Neuronal stem cell (in vitro differentiated cells): Measurements from ENCODE around the gene DAND5.

Source experiments
- DNase-seq: peaks from one replicate; pipeline ENCODE4 v3.0.0-alpha.2; 2013; ENCODE audit warnings: low spot score
- H2AFZ ChIP-seq: one replicate; pipeline ENCODE4 v1.6.1; 2013; ENCODE audit warnings: mild to moderate bottlenecking, low read length, inconsistent platforms
- H2AK5ac ChIP-seq: 2 replicates; pipeline ENCODE4 v1.6.1; 2013; ENCODE audit warnings: low read depth, mild to moderate bottlenecking, inconsistent platforms, low read length, moderate library complexity, mixed read lengths
- H2BK120ac ChIP-seq: 2 replicates; pipeline ENCODE4 v1.6.1; 2013; ENCODE audit warnings: low read depth, mild to moderate bottlenecking, inconsistent platforms, low read length, moderate library complexity, mixed read lengths
- H2BK12ac ChIP-seq: one replicate; pipeline ENCODE4 v1.6.1; 2013; ENCODE audit warnings: low read length, inconsistent platforms
- H2BK15ac ChIP-seq: 2 replicates; pipeline ENCODE4 v1.6.1; 2013; ENCODE audit warnings: mild to moderate bottlenecking, low read length, inconsistent platforms, mixed read lengths
- H2BK5ac ChIP-seq: one replicate; pipeline ENCODE4 v1.6.1; 2013; ENCODE audit warnings: inconsistent platforms, mild to moderate bottlenecking, low read length, moderate library complexity
- H3K14ac ChIP-seq: one replicate; pipeline ENCODE4 v1.6.1; 2013; ENCODE audit warnings: low read length, inconsistent platforms
- H3K18ac ChIP-seq: 2 replicates; pipeline ENCODE4 v1.6.1; 2013; ENCODE audit warnings: low read length, inconsistent platforms
- H3K23ac ChIP-seq: 2 replicates; pipeline ENCODE4 v1.6.1; 2013; ENCODE audit warnings: low read depth, mild to moderate bottlenecking, mixed read lengths, low read length, inconsistent platforms; ENCODE audit not compliant: poor library complexity
- H3K27ac ChIP-seq: replicated peaks from 3 replicates; pipeline ENCODE4 v1.5.1; 2013; ENCODE audit warnings: low read length, inconsistent platforms
- H3K27me3 ChIP-seq, 3 experiments: 2 replicates each; pipeline ENCODE4 v1.6.1; 2013; ENCODE audit warnings: low read length in 3 of 3, mild to moderate bottlenecking in 2 of 3, inconsistent platforms in 1 of 3, low read depth in 1 of 3, mixed read lengths in 1 of 3, moderate library complexity in 1 of 3; ENCODE audit not compliant: control insufficient read depth in 3 of 3, insufficient read depth in 3 of 3
- H3K36me3 ChIP-seq, 2 donors: replicated peaks in 1 of 2; 2 replicates each; pipeline ENCODE4 v1.6.1; 2013; ENCODE audit warnings: low read length in 2 of 2; ENCODE audit not compliant: control insufficient read depth in 2 of 2, insufficient read depth in 2 of 2
- H3K4ac ChIP-seq: 2 replicates; pipeline ENCODE4 v1.6.1; 2013; ENCODE audit warnings: inconsistent platforms, mild to moderate bottlenecking, low read length, moderate library complexity
- H3K4me1 ChIP-seq, 2 donors: 1 replicate in 1 of 2; 2 replicates in 1 of 2; pipeline ENCODE4 v1.6.1; 2013; ENCODE audit warnings: low read length in 2 of 2, low read depth in 1 of 2; ENCODE audit not compliant: control insufficient read depth in 2 of 2, insufficient read depth in 1 of 2
- H3K4me2 ChIP-seq: one replicate; pipeline ENCODE4 v1.6.1; 2013; ENCODE audit warnings: mild to moderate bottlenecking, low read length, inconsistent platforms; ENCODE audit not compliant: insufficient read depth, poor library complexity, severe bottlenecking
- H3K4me3 ChIP-seq, 2 donors: 2 replicates each; pipeline ENCODE4 v1.5.1; 2013; ENCODE audit warnings: low read length in 2 of 2, mild to moderate bottlenecking in 2 of 2, inconsistent platforms in 1 of 2, moderate library complexity in 1 of 2
- H3K79me1 ChIP-seq: one replicate; pipeline ENCODE4 v1.6.1; 2013; ENCODE audit warnings: low read depth, mild to moderate bottlenecking, inconsistent platforms, low read length, moderate library complexity
- H3K9ac ChIP-seq: one replicate; pipeline ENCODE4 v1.6.1; 2013; ENCODE audit warnings: mild to moderate bottlenecking, low read depth, low read length, inconsistent platforms; ENCODE audit not compliant: poor library complexity
- H3K9me3 ChIP-seq, 2 donors: replicated peaks in 1 of 2; 2 replicates each; pipeline versions ENCODE3 to v1.6.1; 2013; ENCODE audit warnings: low read length in 2 of 2, mild to moderate bottlenecking in 2 of 2, inconsistent platforms in 1 of 2, low read depth in 1 of 2, mixed read lengths in 1 of 2, moderate library complexity in 1 of 2; ENCODE audit not compliant: control insufficient read depth in 2 of 2, insufficient read depth in 1 of 2
- H4K8ac ChIP-seq: one replicate; pipeline ENCODE4 v1.6.1; 2013; ENCODE audit warnings: low read depth, mild to moderate bottlenecking, inconsistent platforms, low read length, moderate library complexity
- H4K91ac ChIP-seq: one replicate; pipeline ENCODE4 v1.6.1; 2013; ENCODE audit warnings: low read length, low read depth, mild to moderate bottlenecking, inconsistent platforms; ENCODE audit not compliant: poor library complexity
- WGBS, 2 donors: extraction: QIAGEN DNeasy Blood & Tissue Kit; methylation state at CpG; one replicate each; pipeline ENCODE4 v1.1.7; 2013; ENCODE audit warnings: missing lambda C conversion rate in 2 of 2, mixed read lengths in 1 of 2; ENCODE audit not compliant: insufficient read length in 2 of 2, insufficient replicate concordance in 1 of 2; ENCODE audit errors: extremely low coverage in 2 of 2; 5-methylcytosine and 5-hydroxymethylcytosine counted together

The DAND5 gene

GRCh38 chr19:12983542-12984142 lies 14.3 kb downstream of the DAND5 start:
- no peak overlapping the region for H2BK12ac ChIP-seq
- H3K4me1 ChIP-seq = peaks cover 3 to 15% of the 10 kb centered on the region in 2 donors
- H3K4ac ChIP-seq = no peak overlapping the region
- H4K8ac ChIP-seq = no peak overlapping the region
- peaks cover 0 to 68% (median 44%) of the 10 kb centered on the region in 3 experiments for H3K27me3 ChIP-seq
- no peak overlapping the region for H3K4me3 ChIP-seq
- no peak overlapping the region for H2BK120ac ChIP-seq
- H2BK5ac ChIP-seq = no peak overlapping the region
- WGBS, 2 donors = 100% methylated on average over 3 of the region's 51 CpGs; no CpG with 5 or more reads in 1 of the 2 donors
- DNase-seq = peak; percentile 84
- H2AK5ac ChIP-seq = no peak overlapping the region
- peak overlapping the region; percentile 45 for H3K4me2 ChIP-seq
- H3K79me1 ChIP-seq = no peaks in the 10 kb centered on the region
- H3K9me3 ChIP-seq = peaks cover 0 to 7% of the 10 kb centered on the region in 2 donors
- no peak overlapping the region for H3K27ac ChIP-seq
- H2AFZ ChIP-seq = peak overlapping the region; percentile 63
- no peak overlapping the region for H3K18ac ChIP-seq
- H2BK15ac ChIP-seq = peak overlapping the region; percentile 44
- no peak overlapping the region for H3K14ac ChIP-seq
- H3K36me3 ChIP-seq = no peaks in the 10 kb centered on the region
- H4K91ac ChIP-seq = no peak overlapping the region
- no peak overlapping the region for H3K23ac ChIP-seq
- H3K9ac ChIP-seq = no peak overlapping the region

- Histone ChIP-seq H2BK12ac (no peak overlapping the region), H3K36me3 (no peaks in the 10 kb centered on the region), H2BK15ac (peak overlapping the region; percentile 44), H3K4me3 (peak overlapping the region in 1 of 2 donors; percentile 40), H2BK120ac (no peak overlapping the region), H3K14ac (no peak overlapping the region), H4K91ac (no peak overlapping the region), H3K27me3 (peaks cover 0 to 70% (median 47%) of the 10 kb centered on the region in 3 experiments), H3K4me2 (no peak overlapping the region), H3K4ac (no peak overlapping the region), H3K4me1 (peaks cover 3 to 15% of the 10 kb centered on the region in 2 donors), H2BK5ac (no peak overlapping the region), H3K9ac (no peak overlapping the region), H2AK5ac (peak overlapping the region; percentile 40), H3K9me3 (peaks cover 0 to 7% of the 10 kb centered on the region in 2 donors), H3K23ac (peak overlapping the region; percentile 38), H3K79me1 (no peaks in the 10 kb centered on the region), H3K27ac (no peak overlapping the region), H2AFZ (no peak overlapping the region), H3K18ac (no peak overlapping the region), H4K8ac (peak overlapping the region; percentile 7)
- no CpG with 5 or more reads among the region's 3 CpGs for WGBS, 2 donors
- no peak for DNase-seq
These were observed 14.8 kb downstream of the DAND5 start for GRCh38 chr19:12984143-12984627.

- H2BK120ac ChIP-seq = no peak overlapping the region
- H3K9me3 ChIP-seq = peaks cover 0 to 7% of the 10 kb centered on the region in 2 donors
- H3K4me3 ChIP-seq = peak overlapping the region in 1 of 2 donors; percentile 40
- H3K23ac ChIP-seq = peak overlapping the region; percentile 29
- H3K36me3 ChIP-seq = no peaks in the 10 kb centered on the region
- H2AFZ ChIP-seq = no peak overlapping the region
- no peak overlapping the region for H4K91ac ChIP-seq
- peaks cover 0 to 75% (median 51%) of the 10 kb centered on the region in 3 experiments for H3K27me3 ChIP-seq
- no peak overlapping the region for H3K27ac ChIP-seq
- no peak overlapping the region for H3K4me2 ChIP-seq
- H3K14ac ChIP-seq = no peak overlapping the region
- H3K18ac ChIP-seq = peak overlapping the region; percentile 48
- H2AK5ac ChIP-seq = peak overlapping the region; percentile 40
- H2BK5ac ChIP-seq = no peak overlapping the region
- no peak overlapping the region for H2BK12ac ChIP-seq
- WGBS, 2 donors = no CpG with 5 or more reads among the region's 10 CpGs
- H3K4ac ChIP-seq = no peak overlapping the region
- H3K9ac ChIP-seq = no peak overlapping the region
- H2BK15ac ChIP-seq = no peak overlapping the region
- no peak overlapping the region for H4K8ac ChIP-seq
- DNase-seq = no peak
- H3K79me1 ChIP-seq = no peaks in the 10 kb centered on the region
- H3K4me1 ChIP-seq = peaks cover 3 to 15% of the 10 kb centered on the region in 2 donors
These were observed 15.3 kb downstream of the DAND5 start for GRCh38 chr19:12984683-12985048.

GRCh38 chr19:12985049-12985776 lies 15.8 kb downstream of the DAND5 start:
- WGBS, 2 donors = no CpG with 5 or more reads among the region's 16 CpGs
- H3K36me3 ChIP-seq = no peaks in the 10 kb centered on the region
- no peak overlapping the region for H3K4me2 ChIP-seq
- H3K14ac ChIP-seq = no peak overlapping the region
- no peak overlapping the region for H3K27ac ChIP-seq
- no peak for DNase-seq
- peaks cover 0 to 80% (median 56%) of the 10 kb centered on the region in 3 experiments for H3K27me3 ChIP-seq
- H3K4me1 ChIP-seq = peaks cover 3 to 15% of the 10 kb centered on the region in 2 donors
- H3K4ac ChIP-seq = peak overlapping the region; percentile 53
- peaks cover 0 to 7% of the 10 kb centered on the region in 2 donors for H3K9me3 ChIP-seq
- H4K8ac ChIP-seq = peak overlapping the region; percentile 56
- H4K91ac ChIP-seq = peak overlapping the region; percentile 68
- peak overlapping the region; percentile 84 for H2BK12ac ChIP-seq
- no peak overlapping the region for H2BK15ac ChIP-seq
- H3K9ac ChIP-seq = peak overlapping the region; percentile 80
- H3K18ac ChIP-seq = peak overlapping the region; percentile 92
- H2BK5ac ChIP-seq = peak overlapping the region; percentile 87
- peak overlapping the region; percentile 76 for H2AK5ac ChIP-seq
- H3K23ac ChIP-seq = peak overlapping the region; percentile 29
- no peak overlapping the region for H2AFZ ChIP-seq
- H3K79me1 ChIP-seq = no peaks in the 10 kb centered on the region
- peak overlapping the region; percentile 97 for H2BK120ac ChIP-seq
- H3K4me3 ChIP-seq = peak overlapping the region in 1 of 2 donors; percentile 43
